GM18868 (cell line): ENCODE data around the gene RAB32.
"Not testable (repeated sequence)": the region's sequence is repeated elsewhere in the genome, so short reads cannot be mapped to it uniquely, and the experiment has no call there.

ENCODE experiments used
- ATAC-seq: cut with Tn5 transposase; IDR thresholded peaks from one replicate; pipeline ENCODE4 v1.9.1; 2021; ENCODE audit warnings: mild to moderate bottlenecking, moderate library complexity; ENCODE audit not compliant: unreplicated experiment

Gene RAB32

GRCh38 chr6:146543211-146543939, at the start of gene RAB32:
Gene RAB32, plus strand, starts transcription at chr6:146543833. Its CDS starts 39 bp downstream, at chr6:146543872.
- peak; percentile 80 for ATAC-seq

- ATAC-seq = no peak
These were observed 45.3 kb upstream of the RAB32 start for GRCh38 chr6:146498309-146498708.

- ATAC-seq = no peak
These were observed 40.5 kb upstream of the RAB32 start for GRCh38 chr6:146503096-146503495.

DNA sequence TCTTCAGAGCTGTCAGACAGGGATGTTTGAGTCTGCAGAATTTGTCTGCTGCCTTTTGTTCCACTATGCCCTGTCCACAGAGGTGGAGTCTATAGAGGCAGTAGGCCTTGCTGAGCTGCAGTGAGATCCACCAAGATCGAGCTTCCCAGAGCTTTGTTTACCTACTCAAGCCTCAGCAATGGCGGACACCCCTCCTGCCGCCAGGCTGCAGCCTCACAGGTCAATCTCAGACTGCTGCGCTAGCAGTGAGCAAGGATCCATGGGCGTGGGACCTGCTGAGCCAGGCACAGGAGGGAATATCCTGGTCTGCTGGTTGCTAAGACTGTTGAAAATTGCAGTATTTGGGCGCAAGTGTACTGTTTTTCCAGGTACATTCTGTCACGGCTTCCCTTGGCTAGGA, 28.4 kb upstream of the RAB32 start:
- no peak for ATAC-seq

DNA sequence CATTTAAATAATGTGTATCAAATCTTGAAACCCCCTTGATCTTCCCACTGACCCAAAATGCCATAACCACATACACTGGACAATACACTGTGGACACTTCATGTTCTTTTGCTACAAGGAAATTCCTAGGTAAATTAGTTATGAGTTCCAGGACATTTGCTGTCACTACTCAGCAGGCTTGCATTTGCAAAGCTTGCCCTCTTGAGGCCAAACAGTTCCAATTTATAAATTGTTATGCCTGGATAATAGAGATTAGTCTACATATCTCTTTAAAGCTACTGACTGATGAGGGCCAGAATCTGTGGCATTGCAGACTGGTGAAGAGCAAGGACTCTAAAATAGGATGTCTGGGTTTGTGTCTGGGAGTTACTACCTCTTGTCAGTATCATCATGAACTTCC, 17.4 kb upstream of the RAB32 start:
- no peak for ATAC-seq

GRCh38 chr6:146532702-146533101, 10.9 kb upstream of the RAB32 start:
- no peak for ATAC-seq

DNA sequence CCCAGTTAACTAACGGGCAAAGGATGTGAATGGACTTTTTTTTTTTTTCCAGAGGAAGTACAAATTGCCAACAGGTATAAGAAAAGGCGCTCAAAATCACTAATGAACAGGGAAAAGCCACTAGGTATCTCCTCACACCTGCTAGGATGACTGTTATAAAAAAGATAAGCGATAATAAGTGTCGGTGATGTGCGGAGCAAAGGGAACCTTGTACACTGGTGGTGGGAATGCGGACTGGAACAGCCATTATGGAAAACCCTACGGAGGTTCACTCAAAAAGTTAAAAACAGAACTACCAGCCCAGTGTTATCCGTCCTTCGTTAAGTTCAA, 787 bp upstream of the RAB32 start:
- no peak for ATAC-seq

DNA sequence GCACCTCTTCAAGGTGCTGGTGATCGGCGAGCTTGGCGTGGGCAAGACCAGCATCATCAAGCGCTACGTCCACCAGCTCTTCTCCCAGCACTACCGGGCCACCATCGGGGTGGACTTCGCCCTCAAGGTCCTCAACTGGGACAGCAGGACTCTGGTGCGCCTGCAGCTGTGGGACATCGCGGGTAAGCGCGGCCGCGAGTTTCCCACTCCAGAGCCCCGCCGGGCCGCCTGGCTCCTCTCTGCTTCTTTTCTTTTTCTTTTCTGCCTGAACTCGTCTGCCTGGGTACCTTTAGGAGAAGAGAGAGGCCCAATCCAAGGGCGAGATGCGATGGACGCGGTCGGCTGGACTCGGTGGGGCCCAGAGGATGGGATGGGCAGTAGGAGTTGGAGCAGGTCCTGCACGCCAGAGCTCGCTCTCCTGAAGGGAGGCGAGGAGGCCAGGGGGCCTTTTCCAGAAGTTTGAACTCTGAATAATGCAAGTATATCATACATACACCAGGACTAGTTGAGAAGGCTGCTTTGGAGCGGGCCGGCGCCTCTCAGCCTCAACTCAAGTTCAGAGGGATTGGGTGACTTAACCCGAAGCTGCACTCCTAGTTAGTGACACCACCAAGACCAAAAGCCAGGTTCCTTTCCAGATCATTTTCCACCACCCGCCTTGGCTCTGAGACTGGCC, 445 bp downstream of the RAB32 start:
- peak; percentile 15 for ATAC-seq

- no peak for ATAC-seq
These were observed 1.1 kb downstream of the RAB32 start for GRCh38 chr6:146544616-146545182.

GRCh38 chr6:146545581-146545980, 1.9 kb downstream of the RAB32 start:
- no peak for ATAC-seq

DNA sequence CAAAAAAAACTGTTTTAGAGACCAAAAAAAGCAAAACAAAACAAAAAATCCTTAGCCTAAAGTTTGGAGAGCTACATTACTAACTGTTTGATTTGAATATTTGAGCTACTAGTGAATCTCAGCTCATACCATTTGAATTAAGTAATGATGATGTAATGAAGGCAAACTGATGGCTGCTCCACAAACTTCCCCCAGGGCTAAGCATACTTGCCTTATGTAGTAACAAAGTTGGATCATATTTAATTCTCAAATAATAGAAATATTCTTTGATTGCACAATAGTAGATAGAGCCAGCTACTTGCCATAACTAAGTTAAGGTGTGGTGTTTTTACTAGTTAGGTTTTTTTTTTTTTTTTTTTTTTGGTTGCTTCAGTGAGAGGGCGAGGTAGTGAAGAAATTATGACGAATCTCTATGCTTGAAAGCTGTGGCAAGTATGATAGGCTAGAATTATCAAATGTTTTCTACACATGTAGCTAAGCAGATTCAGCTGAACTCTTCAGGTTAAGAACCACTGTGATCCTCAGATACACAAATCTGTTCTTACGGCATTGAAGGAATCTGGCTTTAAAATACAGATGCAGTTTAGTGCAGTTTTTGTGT, 2.9 kb downstream of the RAB32 start:
- ATAC-seq = no peak

- ATAC-seq = no peak
These were observed 4.3 kb downstream of the RAB32 start for GRCh38 chr6:146547889-146548288.

GRCh38 chr6:146548898-146549374, 5.3 kb downstream of the RAB32 start:
- no peak for ATAC-seq

GRCh38 chr6:146550911-146551310, 7.3 kb downstream of the RAB32 start:
- no peak for ATAC-seq

GRCh38 chr6:146551545-146551944, 7.9 kb downstream of the RAB32 start:
- ATAC-seq = no peak

DNA sequence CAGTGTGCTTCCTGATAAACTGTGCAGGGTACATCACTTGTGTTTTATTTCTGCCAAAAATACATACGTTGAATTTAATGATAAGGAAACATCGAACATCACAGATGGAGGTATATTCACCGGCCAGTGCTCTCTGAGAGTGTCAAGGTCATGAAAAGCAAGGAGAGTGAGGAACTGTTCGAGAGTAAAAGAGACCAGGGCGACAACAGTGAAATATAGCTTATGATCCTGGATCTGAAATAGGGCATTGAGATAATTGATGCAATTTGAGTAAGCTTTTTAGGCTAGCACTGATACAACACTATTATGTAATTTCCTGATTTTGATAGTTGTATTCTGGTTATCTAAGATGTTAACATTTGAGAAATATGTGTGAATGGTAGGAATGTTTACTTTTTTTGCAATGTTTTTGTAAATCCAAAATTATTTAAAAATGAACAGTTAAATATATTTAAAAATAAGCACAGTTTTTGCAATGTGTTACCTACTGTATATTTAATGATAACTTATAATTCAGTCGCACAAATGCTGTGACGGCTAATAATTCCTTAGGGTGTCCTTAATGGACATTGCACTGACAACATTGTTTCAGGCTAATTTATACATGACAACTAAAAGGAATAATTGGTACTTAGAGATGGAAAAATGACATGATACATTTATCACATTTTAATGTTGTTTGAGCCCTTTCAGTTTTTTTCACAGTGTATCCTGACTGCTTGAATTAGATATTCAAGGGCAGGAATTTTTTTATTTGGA, 9.9 kb downstream of the RAB32 start:
- no peak for ATAC-seq

GRCh38 chr6:146560607-146561006, 17.0 kb downstream of the RAB32 start:
- ATAC-seq = no peak

DNA sequence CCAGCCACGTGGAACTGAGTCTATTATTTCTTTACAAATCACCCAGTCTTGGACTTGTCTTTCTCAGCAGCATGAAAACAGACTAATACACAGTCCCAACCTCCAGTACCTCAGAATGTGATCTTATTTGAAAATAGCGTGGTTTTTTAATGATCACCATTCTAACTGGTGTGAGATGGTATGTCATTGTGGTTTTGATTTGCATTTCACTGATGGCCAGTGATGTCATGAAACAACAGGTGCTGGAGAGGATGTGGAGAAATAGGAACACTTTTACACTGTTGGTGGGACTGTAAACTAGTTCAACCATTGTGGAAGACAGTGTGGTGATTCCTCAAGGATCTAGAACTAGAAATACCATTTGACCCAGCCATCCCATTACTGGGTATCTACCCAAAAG, 23.0 kb downstream of the RAB32 start:
- ATAC-seq = not testable (repeated sequence)

DNA sequence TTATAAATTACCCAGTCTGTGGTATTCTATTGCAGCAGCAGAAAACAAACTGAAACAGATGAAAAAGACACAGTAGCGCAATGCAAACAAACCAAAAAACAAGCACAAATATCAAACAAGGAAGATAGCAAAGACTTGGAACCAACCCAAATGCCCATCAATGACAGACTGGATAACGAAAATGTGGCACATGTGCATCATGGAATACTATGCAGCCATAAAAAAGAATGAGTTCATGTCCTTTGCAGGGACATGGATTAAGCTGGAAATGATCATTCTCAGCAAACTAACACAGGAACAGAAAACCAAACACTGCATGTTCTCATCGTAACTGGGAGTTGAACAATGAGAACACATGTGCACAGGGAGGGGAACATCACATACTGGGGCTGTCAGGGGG, 25.0 kb downstream of the RAB32 start:
- not testable (repeated sequence) for ATAC-seq

DNA sequence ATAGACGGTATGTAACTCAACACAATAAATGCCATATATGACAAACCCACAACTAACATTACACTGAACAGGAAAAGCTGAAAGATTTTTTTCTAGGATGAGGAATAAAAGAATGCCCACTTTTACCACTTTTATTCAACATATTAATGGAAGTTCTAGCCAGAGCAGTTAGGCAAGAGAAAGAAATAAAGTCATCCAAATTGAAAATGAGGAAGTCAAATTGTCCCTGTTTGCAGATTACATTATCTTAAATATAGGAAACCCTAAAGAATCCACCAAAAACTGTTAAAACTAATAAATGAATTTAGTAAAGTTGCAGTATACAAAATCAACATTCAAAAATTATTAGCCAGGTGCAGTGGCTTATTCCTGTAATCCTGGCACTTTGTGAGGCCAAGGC, 30.6 kb downstream of the RAB32 start:
- no peak for ATAC-seq

DNA sequence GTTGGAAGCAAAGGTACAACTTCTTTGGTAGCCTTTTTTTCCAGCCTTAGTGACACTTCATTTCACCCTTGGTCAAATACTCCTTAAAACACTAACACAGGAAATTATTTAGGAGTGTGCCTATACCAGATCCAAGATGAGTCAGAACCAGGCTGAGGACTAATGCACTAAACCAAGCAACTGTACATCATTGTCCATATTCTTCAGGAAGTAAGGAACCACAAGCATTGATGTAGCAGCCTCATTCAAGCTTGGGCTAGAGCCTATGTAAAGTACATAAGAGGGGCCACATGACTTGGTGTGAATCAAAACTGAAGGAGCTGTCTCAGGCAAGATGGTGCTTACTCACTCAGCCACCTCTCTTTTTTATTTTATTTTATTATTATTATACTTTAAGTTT, 34.4 kb downstream of the RAB32 start:
- ATAC-seq = no peak
